ENCODE measurements around the gene GCK. TPM values are rescaled to one million over a fixed set of nuclear protein-coding genes. Genes with fewer than 3 reads are reported as not detected.

Gene GCK
- total and polyA plus RNA-seq, 7 donors = 0.27 to 1.8 (median 0.60) TPM; not detected in 2

DNA sequence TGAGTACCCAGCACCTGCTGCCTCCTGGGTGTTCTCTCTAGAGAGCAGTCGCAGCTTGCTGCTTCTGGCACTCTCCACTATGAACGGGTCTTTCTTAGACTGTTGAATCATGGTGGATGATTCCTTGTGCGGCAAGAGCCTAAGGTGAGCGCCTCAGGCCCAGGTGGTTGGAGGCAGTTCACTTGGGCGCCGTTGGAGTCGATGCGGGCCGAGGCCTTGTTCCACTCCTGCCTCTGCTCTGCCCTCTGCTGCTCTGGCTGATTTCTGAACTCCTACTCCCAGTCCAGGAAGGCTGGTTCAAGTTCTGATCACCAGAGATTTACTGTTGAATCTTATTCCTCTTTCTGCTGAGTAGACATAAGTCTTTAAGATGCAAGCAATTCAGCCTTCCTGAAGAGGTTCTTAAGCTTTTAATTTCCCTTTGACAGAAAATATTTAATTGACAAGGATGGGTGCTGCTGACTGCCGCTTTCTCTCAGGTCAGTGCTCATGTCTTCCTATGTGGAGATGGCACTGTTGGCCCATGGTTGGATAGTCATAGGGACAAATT, 22.0 kb upstream of the GCK start:
- peak; percentile 36 for DNase-seq
- no peaks in the 10 kb centered on the region for H3K9me3 ChIP-seq
- TF ChIP-seq POLR2A (IDR thresholded peaks at IDR 0.05) = no peak
- no peak for TF ChIP-seq POLR2AphosphoS5 (IDR thresholded peaks at IDR 0.05)
- TF ChIP-seq, protein P1, sequence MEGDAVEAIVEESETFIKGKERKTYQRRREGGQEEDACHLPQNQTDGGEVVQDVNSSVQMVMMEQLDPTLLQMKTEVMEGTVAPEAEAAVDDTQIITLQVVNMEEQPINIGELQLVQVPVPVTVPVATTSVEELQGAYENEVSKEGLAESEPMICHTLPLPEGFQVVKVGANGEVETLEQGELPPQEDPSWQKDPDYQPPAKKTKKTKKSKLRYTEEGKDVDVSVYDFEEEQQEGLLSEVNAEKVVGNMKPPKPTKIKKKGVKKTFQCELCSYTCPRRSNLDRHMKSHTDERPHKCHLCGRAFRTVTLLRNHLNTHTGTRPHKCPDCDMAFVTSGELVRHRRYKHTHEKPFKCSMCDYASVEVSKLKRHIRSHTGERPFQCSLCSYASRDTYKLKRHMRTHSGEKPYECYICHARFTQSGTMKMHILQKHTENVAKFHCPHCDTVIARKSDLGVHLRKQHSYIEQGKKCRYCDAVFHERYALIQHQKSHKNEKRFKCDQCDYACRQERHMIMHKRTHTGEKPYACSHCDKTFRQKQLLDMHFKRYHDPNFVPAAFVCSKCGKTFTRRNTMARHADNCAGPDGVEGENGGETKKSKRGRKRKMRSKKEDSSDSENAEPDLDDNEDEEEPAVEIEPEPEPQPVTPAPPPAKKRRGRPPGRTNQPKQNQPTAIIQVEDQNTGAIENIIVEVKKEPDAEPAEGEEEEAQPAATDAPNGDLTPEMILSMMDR (IDR thresholded peaks at IDR 0.05) = no peak
- no peak for TF ChIP-seq EP300 (IDR thresholded peaks at IDR 0.05)
- H3K4me3 ChIP-seq = no peak overlapping the region
- 94 to 97% methylated on average over 10 of the region's 10 CpGs for WGBS, 2 donors
- H3K27me3 ChIP-seq = no peaks in the 10 kb centered on the region
- no peak overlapping the region for H3K27ac ChIP-seq
- H3K4me1 ChIP-seq = no peaks in the 10 kb centered on the region
- intact Hi-C loops (cut with DNase I) = no loop called here
- H3K36me3 ChIP-seq = peaks cover 29 to 76% (median 55%) of the 10 kb centered on the region in 4 donors

- 92 to 95% methylated on average over 5 of the region's 5 CpGs for WGBS, 2 donors
- TF ChIP-seq, protein P1 (IDR thresholded peaks at IDR 0.05) = no peak
- TF ChIP-seq POLR2AphosphoS5 (IDR thresholded peaks at IDR 0.05) (no peak), EP300 (IDR thresholded peaks at IDR 0.05) (no peak)
- H3K4me1 ChIP-seq = no peaks in the 10 kb centered on the region
- H3K4me3 ChIP-seq = no peak overlapping the region
- peaks cover 29 to 87% (median 63%) of the 10 kb centered on the region in 4 donors for H3K36me3 ChIP-seq
- H3K27ac ChIP-seq = no peak overlapping the region
- intact Hi-C loops (cut with DNase I) = no loop called here
- no peaks in the 10 kb centered on the region for H3K9me3 ChIP-seq
- no peak for DNase-seq
- no peaks in the 10 kb centered on the region for H3K27me3 ChIP-seq
These were observed 20.9 kb upstream of the GCK start for GRCh38 chr7:44210107-44210506.

DNA sequence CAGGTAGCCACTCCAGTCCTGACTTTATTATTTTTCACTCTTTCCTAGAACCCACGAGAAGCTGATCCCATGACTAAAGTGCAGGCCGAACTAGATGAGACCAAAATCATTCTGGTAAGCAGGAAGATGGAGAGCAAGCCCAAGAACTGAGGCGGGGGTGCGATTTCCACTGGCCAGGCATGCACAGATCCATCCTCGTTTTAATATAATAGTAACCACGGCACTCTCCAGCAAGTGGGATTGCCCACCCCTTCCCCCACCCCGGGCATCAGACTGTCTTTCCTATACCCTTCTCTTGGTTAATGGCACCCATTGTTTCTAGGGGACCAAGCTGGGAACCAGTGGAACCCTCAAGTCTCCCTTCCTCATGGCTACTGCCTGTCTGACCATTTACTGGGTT, 18.8 kb upstream of the GCK start:
- 95 to 97% methylated on average over 7 of the region's 7 CpGs for WGBS, 2 donors
- DNase-seq = no peak
- no peaks in the 10 kb centered on the region for H3K4me1 ChIP-seq
- no peaks in the 10 kb centered on the region for H3K9me3 ChIP-seq
- intact Hi-C loops (cut with DNase I) = no loop called here
- H3K27me3 ChIP-seq = no peaks in the 10 kb centered on the region
- no peak overlapping the region for H3K4me3 ChIP-seq
- peaks cover 32 to 91% (median 67%) of the 10 kb centered on the region in 4 donors for H3K36me3 ChIP-seq
- no peak for TF ChIP-seq POLR2AphosphoS5 (IDR thresholded peaks at IDR 0.05)
- H3K27ac ChIP-seq = no peak overlapping the region

DNA sequence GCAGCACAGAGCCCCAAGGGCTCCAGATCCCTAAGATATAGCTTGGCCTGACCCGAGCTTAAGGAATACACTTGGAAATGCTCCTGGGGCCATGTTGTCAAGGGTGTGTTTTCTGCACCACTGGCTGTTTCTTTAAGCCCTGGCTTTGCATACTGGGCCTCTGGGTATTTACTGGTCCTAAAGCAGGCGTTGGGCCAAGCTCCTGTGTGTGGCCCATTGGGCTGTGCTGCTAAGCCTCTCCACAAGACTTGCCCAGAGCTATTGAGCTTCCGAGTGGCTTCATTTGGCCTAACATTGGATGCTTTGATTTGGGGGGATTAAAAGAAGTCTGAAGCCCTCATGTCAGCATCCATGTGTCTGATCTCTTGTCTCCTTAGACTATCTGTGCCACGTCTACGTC, 16.8 kb upstream of the GCK start:
- Histone ChIP-seq H3K4me3 (no peak overlapping the region), H3K27ac (no peak overlapping the region), H3K9me3 (no peaks in the 10 kb centered on the region), H3K27me3 (no peaks in the 10 kb centered on the region), H3K36me3 (peaks cover 25 to 70% (median 53%) of the 10 kb centered on the region in 4 donors), H3K4me1 (peaks cover 0 to 17% (median 14%) of the 10 kb centered on the region in 4 donors)
- WGBS, 2 donors = 96% methylated on average over 5 of the region's 5 CpGs
- intact Hi-C loops (cut with DNase I) = no loop called here
- no peak for TF ChIP-seq POLR2AphosphoS5 (IDR thresholded peaks at IDR 0.05)
- TF ChIP-seq POLR2A (IDR thresholded peaks at IDR 0.05) = no peak
- TF ChIP-seq, protein P1 (IDR thresholded peaks at IDR 0.05) = no peak
- no peak for TF ChIP-seq EP300 (IDR thresholded peaks at IDR 0.05)
- peak; percentile 30 for DNase-seq

- H3K27ac ChIP-seq = no peak overlapping the region
- no peaks in the 10 kb centered on the region for H3K9me3 ChIP-seq
- H3K36me3 ChIP-seq = peaks cover 3 to 28% (median 18%) of the 10 kb centered on the region in 4 donors
- H3K27me3 ChIP-seq = peaks cover 0 to 7% (median 0%) of the 10 kb centered on the region in 3 donors
- no peak for TF ChIP-seq POLR2A (IDR thresholded peaks at IDR 0.05)
- peaks cover 0 to 17% (median 14%) of the 10 kb centered on the region in 4 donors for H3K4me1 ChIP-seq
- peak overlapping the region in 3 of 4 donors; percentile 80 to 93 (median 87) for H3K4me3 ChIP-seq
- no peak for DNase-seq
- WGBS, 2 donors = 48% methylated on average over 8 of the region's 8 CpGs
- intact Hi-C loops (cut with DNase I) = loop anchor here (5.0 kb wide), 3 partner anchors 80 to 545 kb away; partner anchors contain the start of genes POLD2, POLM and ZMIZ2
These were observed 12.6 kb upstream of the GCK start for GRCh38 chr7:44201813-44202212.

All from sigmoid colon (tissue), 7 donors.